ENCODE results near the gene PDF.

PDF gene

GRCh38 chr16:69338557-69339288 is 8.3 kb upstream of the PDF start:
- DNase-seq = no peak

GRCh38 chr16:69334696-69335095 is 4.3 kb upstream of the PDF start:
- DNase-seq = no peak

- DNase-seq = no peak
Measured at GRCh38 chr16:69329369-69330285, 761 bp downstream of the PDF start.

- DNase-seq = no peak
Measured at GRCh38 chr16:69328854-69329316, 1.5 kb downstream of the PDF start.

- no peak for DNase-seq
Measured at GRCh38 chr16:69327585-69328310, 2.6 kb downstream of the PDF start.

- DNase-seq = no peak
Measured at GRCh38 chr16:69326172-69326873, 4.1 kb downstream of the PDF start.

GRCh38 chr16:69325784-69326171 is 4.6 kb downstream of the PDF start:
- DNase-seq = no peak

- DNase-seq = no peak
Measured at GRCh38 chr16:69324585-69325253, 5.7 kb downstream of the PDF start.

GRCh38 chr16:69324013-69324531 is 6.3 kb downstream of the PDF start:
- no peak for DNase-seq

GRCh38 chr16:69323415-69323814 is 7.0 kb downstream of the PDF start:
- no peak for DNase-seq

- no peak for DNase-seq
Measured at GRCh38 chr16:69322343-69322742, 8.0 kb downstream of the PDF start.

- DNase-seq = no peak
Measured at GRCh38 chr16:69321080-69321479, 9.3 kb downstream of the PDF start.

GRCh38 chr16:69320740-69321073 is 9.7 kb downstream of the PDF start:
- DNase-seq = no peak

GRCh38 chr16:69319826-69320739 is 10.3 kb downstream of the PDF start:
- no peak for DNase-seq

GRCh38 chr16:69319381-69319780 is 11.0 kb downstream of the PDF start:
- DNase-seq = no peak

GRCh38 chr16:69318911-69319289 is 11.5 kb downstream of the PDF start:
- DNase-seq = no peak

- DNase-seq = no peak
Measured at GRCh38 chr16:69318177-69318910, 12.0 kb downstream of the PDF start.

GRCh38 chr16:69316595-69317034 is 13.8 kb downstream of the PDF start:
- no peak for DNase-seq

- no peak for DNase-seq
Measured at GRCh38 chr16:69315486-69316311, 14.7 kb downstream of the PDF start.

Measured in fibroblast of skin of right quadriceps (primary cell).